Fibroblast of lung (primary cell): ENCODE data around the gene SYTL5. TPM values are rescaled to one million over a fixed set of nuclear protein-coding genes. Genes with fewer than 3 reads are reported as not detected.

Experiments used
- DNase-seq, 2 donors: peaks; one replicate each; pipeline versions ENCODE4 v3.0.0 to v3.0.0-alpha.2; 2010; ENCODE audit warnings: low read depth in 2 of 2
- H2AFZ ChIP-seq: 2 replicates; pipeline ENCODE4 v1.5.1; 2012; ENCODE audit warnings: low read length, control low read depth, inconsistent platforms
- H3K27ac ChIP-seq: 2 replicates; pipeline ENCODE4 v1.5.1; 2011; ENCODE audit warnings: low read length, control low read depth; ENCODE audit not compliant: insufficient read depth
- H3K27me3 ChIP-seq: 2 replicates; pipeline ENCODE4 v1.5.1; 2011; ENCODE audit warnings: mild to moderate bottlenecking, low read length; ENCODE audit not compliant: control insufficient read depth, insufficient read depth
- H3K36me3 ChIP-seq: 2 replicates; pipeline ENCODE4 v1.5.1; 2011; ENCODE audit warnings: low read length; ENCODE audit not compliant: control insufficient read depth, insufficient read depth
- H3K4me1 ChIP-seq: 2 replicates; pipeline ENCODE4 v1.5.1; 2011; ENCODE audit warnings: low read length; ENCODE audit not compliant: control insufficient read depth, insufficient read depth; ENCODE audit errors: extremely low read depth
- H3K4me2 ChIP-seq: 2 replicates; pipeline ENCODE4 v1.5.1; 2011; ENCODE audit warnings: low read length, control low read depth; ENCODE audit not compliant: insufficient read depth; ENCODE audit errors: extremely low read depth
- H3K4me3 ChIP-seq, 4 experiments: fragments of 200-600 bp in 1 of 4; sonication (generic) in 1 of 4; replicated peaks in 1 of 4; 2 replicates each; pipeline ENCODE4 v1.5.1; 2011 to 2016; ENCODE audit warnings: low read length in 4 of 4, low read depth in 3 of 4, mild to moderate bottlenecking in 3 of 4, control low read depth in 2 of 4, inconsistent platforms in 1 of 4, mixed read lengths in 1 of 4; ENCODE audit not compliant: insufficient read depth in 1 of 4; ENCODE audit errors: control extremely low read depth in 1 of 4
- H3K79me2 ChIP-seq: 2 replicates; pipeline ENCODE4 v1.5.1; 2012; ENCODE audit warnings: mild to moderate bottlenecking, low read length, inconsistent platforms; ENCODE audit not compliant: control insufficient read depth, insufficient read depth
- H3K9ac ChIP-seq: 2 replicates; pipeline ENCODE4 v1.5.1; 2011; ENCODE audit warnings: mild to moderate bottlenecking, low read length, control low read depth; ENCODE audit not compliant: insufficient read depth
- H3K9me3 ChIP-seq: 2 replicates; pipeline ENCODE4 v1.5.1; 2012; ENCODE audit warnings: low read depth, low read length; ENCODE audit not compliant: control insufficient read depth, insufficient read depth
- H4K20me1 ChIP-seq: 2 replicates; pipeline ENCODE4 v1.5.1; 2011; ENCODE audit warnings: low read length; ENCODE audit not compliant: control insufficient read depth, insufficient read depth; ENCODE audit errors: extremely low read depth
- EZH2 ChIP-seq: IDR thresholded peaks from 2 replicates; pipeline ENCODE4 v1.5.1; 2012; ENCODE audit warnings: low read length, control low read depth, mild to moderate bottlenecking; ENCODE audit errors: missing control alignments
- polyA plus RNA-seq, 2 donors: library from polyadenylated mRNA; depleted of rRNA in 1 of 2; stranded (reverse) in 1 of 2; unstranded in 1 of 2; fragments of >200 nt; gene quantifications; 2 replicates each; pipeline ENCODE4 v1.2.1, GENCODE V29; 2011 to 2012; ENCODE audit warnings: missing spikeins in 1 of 2
- total RNA-seq: library from RNA; depleted of rRNA; stranded (reverse); fragments of >200 nt; gene quantifications from 2 replicates; pipeline ENCODE4 v1.2.1, GENCODE V29; 2014
- TF ChIP-seq, protein P1 (sequence below), 2 donors: IDR thresholded peaks in 1 of 2; conservative IDR thresholded peaks in 1 of 2; 1 replicate in 1 of 2; 2 replicates in 1 of 2; pipeline ENCODE4 v1.5.1; 2011 to 2012; ENCODE audit warnings: low read length in 2 of 2, control low read depth in 1 of 2, inconsistent platforms in 1 of 2, low read depth in 1 of 2, mild to moderate bottlenecking in 1 of 2

Gene SYTL5
- total and polyA plus RNA-seq, 2 donors (not counting 1 experiment from before 2014, with no cell fraction given) = 0.27 to 1.5 TPM

- TF ChIP-seq, protein P1, sequence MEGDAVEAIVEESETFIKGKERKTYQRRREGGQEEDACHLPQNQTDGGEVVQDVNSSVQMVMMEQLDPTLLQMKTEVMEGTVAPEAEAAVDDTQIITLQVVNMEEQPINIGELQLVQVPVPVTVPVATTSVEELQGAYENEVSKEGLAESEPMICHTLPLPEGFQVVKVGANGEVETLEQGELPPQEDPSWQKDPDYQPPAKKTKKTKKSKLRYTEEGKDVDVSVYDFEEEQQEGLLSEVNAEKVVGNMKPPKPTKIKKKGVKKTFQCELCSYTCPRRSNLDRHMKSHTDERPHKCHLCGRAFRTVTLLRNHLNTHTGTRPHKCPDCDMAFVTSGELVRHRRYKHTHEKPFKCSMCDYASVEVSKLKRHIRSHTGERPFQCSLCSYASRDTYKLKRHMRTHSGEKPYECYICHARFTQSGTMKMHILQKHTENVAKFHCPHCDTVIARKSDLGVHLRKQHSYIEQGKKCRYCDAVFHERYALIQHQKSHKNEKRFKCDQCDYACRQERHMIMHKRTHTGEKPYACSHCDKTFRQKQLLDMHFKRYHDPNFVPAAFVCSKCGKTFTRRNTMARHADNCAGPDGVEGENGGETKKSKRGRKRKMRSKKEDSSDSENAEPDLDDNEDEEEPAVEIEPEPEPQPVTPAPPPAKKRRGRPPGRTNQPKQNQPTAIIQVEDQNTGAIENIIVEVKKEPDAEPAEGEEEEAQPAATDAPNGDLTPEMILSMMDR (conservative IDR thresholded peaks at IDR 0.05 in 1 of 2, IDR thresholded peaks at IDR 0.05 in 1 of 2; ENCODE audit: low read depth in 1 of 2, low read length in 2 of 2) = no peak
- TF ChIP-seq EZH2 = no peak
- no peaks in the 10 kb centered on the region for H4K20me1 ChIP-seq
- H3K27ac ChIP-seq = no peak overlapping the region
- H3K4me2 ChIP-seq = no peak overlapping the region
- no peaks in the 10 kb centered on the region for H3K9me3 ChIP-seq
- no peak overlapping the region for H2AFZ ChIP-seq
- H3K36me3 ChIP-seq = no peaks in the 10 kb centered on the region
- H3K4me3 ChIP-seq = no peak overlapping the region
- H3K79me2 ChIP-seq = no peaks in the 10 kb centered on the region
- DNase-seq = no peak
- no peaks in the 10 kb centered on the region for H3K4me1 ChIP-seq
- H3K9ac ChIP-seq = no peak overlapping the region
- no peaks in the 10 kb centered on the region for H3K27me3 ChIP-seq
Observed at GRCh38 chrX:37961118-37961517, 45.2 kb upstream of the SYTL5 start.

DNA sequence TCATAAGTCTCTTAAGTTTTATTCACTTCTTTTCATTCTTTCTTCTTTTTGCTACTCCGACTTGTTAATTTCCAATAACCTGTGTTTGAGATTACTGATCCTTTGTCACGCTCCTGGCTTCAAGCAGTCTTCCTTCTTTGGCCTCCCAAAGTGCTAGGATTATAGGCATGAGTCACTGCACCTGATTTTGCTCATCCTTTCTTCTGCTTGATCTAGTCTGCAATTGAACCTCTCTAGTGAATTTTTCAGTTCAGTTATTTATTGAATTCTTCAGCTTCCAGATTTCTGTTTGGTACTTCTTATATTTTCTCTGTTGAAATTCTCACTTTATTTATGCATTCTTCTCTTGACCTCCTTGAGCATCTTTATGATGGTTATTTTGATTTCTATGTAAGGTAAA is 38.6 kb upstream of the SYTL5 start:
- Histone ChIP-seq H3K4me2 (no peak overlapping the region), H3K79me2 (no peaks in the 10 kb centered on the region), H3K4me3 (no peak overlapping the region), H3K27ac (no peak overlapping the region), H3K4me1 (no peaks in the 10 kb centered on the region), H3K27me3 (no peaks in the 10 kb centered on the region), H4K20me1 (no peaks in the 10 kb centered on the region), H3K36me3 (no peaks in the 10 kb centered on the region), H3K9me3 (no peaks in the 10 kb centered on the region), H2AFZ (no peak overlapping the region), H3K9ac (no peak overlapping the region)
- TF ChIP-seq, protein P1 (conservative IDR thresholded peaks at IDR 0.05 in 1 of 2, IDR thresholded peaks at IDR 0.05 in 1 of 2; ENCODE audit: low read depth in 1 of 2, low read length in 2 of 2) = no peak
- TF ChIP-seq EZH2 = no peak
- DNase-seq = no peak

- TF ChIP-seq, protein P1 (conservative IDR thresholded peaks at IDR 0.05 in 1 of 2, IDR thresholded peaks at IDR 0.05 in 1 of 2; ENCODE audit: low read depth in 1 of 2, low read length in 2 of 2) = no peak
- TF ChIP-seq EZH2 = no peak
- Histone ChIP-seq H3K4me2 (no peak overlapping the region), H3K79me2 (no peaks in the 10 kb centered on the region), H3K27me3 (no peaks in the 10 kb centered on the region), H3K36me3 (no peaks in the 10 kb centered on the region), H2AFZ (no peak overlapping the region), H3K4me3 (no peak overlapping the region), H3K4me1 (no peaks in the 10 kb centered on the region), H3K9ac (no peak overlapping the region), H4K20me1 (no peaks in the 10 kb centered on the region), H3K27ac (no peak overlapping the region), H3K9me3 (no peaks in the 10 kb centered on the region)
- DNase-seq = peak in 1 of 2 donors; percentile 7
Observed at GRCh38 chrX:37975421-37975820, 30.9 kb upstream of the SYTL5 start.
